Right atrium auricular region (tissue), 2 donors: ENCODE measurements around the gene SERTM2. TPM values are rescaled to one million over a fixed set of nuclear protein-coding genes. Genes with fewer than 3 reads are reported as not detected.
"Not testable (repeated sequence)": the region's sequence is repeated elsewhere in the genome, so short reads cannot be mapped to it uniquely, and the experiment has no call there.

Source experiments
- DNase-seq: peaks from one replicate; pipeline ENCODE4 v3.0.0-alpha.2; 2019; ENCODE audit warnings: low spot score
- H3K27ac ChIP-seq, 2 donors: fragments of 200-600 bp; sonication (generic); 1 replicate in 1 of 2; 2 replicates in 1 of 2; pipeline ENCODE4 v1.5.1; 2016 to 2019
- H3K27me3 ChIP-seq, 2 donors: fragments of 200-600 bp; sonication (generic); one replicate each; pipeline versions ENCODE4 v1.5.1 to v1.6.0; 2017 to 2019
- H3K36me3 ChIP-seq: fragments of 200-600 bp; sonication (generic); one replicate; pipeline ENCODE4 v1.5.1; 2016
- H3K4me1 ChIP-seq, 2 donors: fragments of 200-600 bp; sonication (generic); one replicate each; pipeline versions ENCODE4 v1.5.1 to v1.6.0; 2017 to 2019
- H3K4me3 ChIP-seq, 2 donors: fragments of 200-600 bp; sonication (generic); 1 replicate in 1 of 2; 2 replicates in 1 of 2; pipeline ENCODE4 v1.5.1; 2017 to 2019; ENCODE audit warnings: mild to moderate bottlenecking in 1 of 2, moderate library complexity in 1 of 2
- H3K9me3 ChIP-seq, 2 donors: fragments of 200-600 bp; sonication (generic); one replicate each; pipeline ENCODE4 v1.5.1; 2019
- CTCF ChIP-seq, 2 donors: fragments of 200-600 bp; sonication (generic); IDR thresholded peaks; one replicate each; pipeline ENCODE4 v1.5.1; 2019; ENCODE audit warnings: antibody characterized with exemption in 2 of 2
- total RNA-seq, 2 donors: library from RNA; depleted of rRNA; stranded (reverse); fragments of >200 nt; gene quantifications; one replicate each; pipeline ENCODE4 v1.1.0, GENCODE V29; 2016

Gene SERTM2
- total RNA-seq, 2 donors from 2014 or later, result not detected

GRCh38 chrX:111520506-111520905 lies 9.1 kb downstream of the SERTM2 start:
- peaks cover 0 to under 1% of the 10 kb centered on the region in 2 donors for H3K9me3 ChIP-seq
- no peaks in the 10 kb centered on the region for H3K27me3 ChIP-seq
- DNase-seq, result no peak
- no peaks in the 10 kb centered on the region for H3K36me3 ChIP-seq
- no peak overlapping the region for H3K27ac ChIP-seq
- TF ChIP-seq CTCF (IDR thresholded peaks at IDR 0.05), result no peak
- H3K4me1 ChIP-seq, result no peaks in the 10 kb centered on the region
- H3K4me3 ChIP-seq, result no peak overlapping the region

- Histone ChIP-seq H3K9me3 (peaks cover 0 to 4% of the 10 kb centered on the region in 2 donors), H3K4me3 (no peak overlapping the region), H3K36me3 (no peaks in the 10 kb centered on the region), H3K4me1 (no peaks in the 10 kb centered on the region), H3K27me3 (no peaks in the 10 kb centered on the region), H3K27ac (no peak overlapping the region)
- DNase-seq, result no peak
- no peak for TF ChIP-seq CTCF (IDR thresholded peaks at IDR 0.05)
Measured at GRCh38 chrX:111521169-111521568, 9.7 kb downstream of the SERTM2 start.

- Histone ChIP-seq H3K9me3 (no peaks in the 10 kb centered on the region), H3K4me1 (no peaks in the 10 kb centered on the region), H3K4me3 (no peak overlapping the region), H3K36me3 (no peaks in the 10 kb centered on the region), H3K27ac (no peak overlapping the region), H3K27me3 (no peaks in the 10 kb centered on the region)
- DNase-seq, result no peak
- no peak for TF ChIP-seq CTCF (IDR thresholded peaks at IDR 0.05)
Measured at GRCh38 chrX:111543212-111543741, 31.8 kb downstream of the SERTM2 start.

GRCh38 chrX:111549235-111549634 lies 37.8 kb downstream of the SERTM2 start:
- not testable (repeated sequence) for DNase-seq, H3K27ac ChIP-seq, H3K4me1 ChIP-seq, H3K27me3 ChIP-seq, H3K4me3 ChIP-seq, H3K36me3 ChIP-seq, H3K9me3 ChIP-seq

GRCh38 chrX:111555406-111555958 lies 44.0 kb downstream of the SERTM2 start:
- no peak for DNase-seq
- H3K9me3 ChIP-seq, result no peaks in the 10 kb centered on the region
- no peaks in the 10 kb centered on the region for H3K27me3 ChIP-seq
- H3K4me3 ChIP-seq, result no peak overlapping the region
- TF ChIP-seq CTCF (IDR thresholded peaks at IDR 0.05), result no peak
- H3K27ac ChIP-seq, result no peak overlapping the region
- H3K36me3 ChIP-seq, result no peaks in the 10 kb centered on the region
- H3K4me1 ChIP-seq, result no peaks in the 10 kb centered on the region

- H3K27me3 ChIP-seq, result no peaks in the 10 kb centered on the region
- TF ChIP-seq CTCF (IDR thresholded peaks at IDR 0.05), result no peak
- H3K27ac ChIP-seq, result no peak overlapping the region
- H3K4me3 ChIP-seq, result no peak overlapping the region
- H3K36me3 ChIP-seq, result no peaks in the 10 kb centered on the region
- DNase-seq, result no peak
- no peaks in the 10 kb centered on the region for H3K9me3 ChIP-seq
- H3K4me1 ChIP-seq, result no peaks in the 10 kb centered on the region
Measured at GRCh38 chrX:111560801-111561200, 49.4 kb downstream of the SERTM2 start.
